ENCODE measurements around the gene RNF133.

RNF133 gene

GRCh38 chr7:122663733-122664132 lies 35.2 kb downstream of the RNF133 start:
- no peak for DNase-seq (ENCODE audit: low spot score)
- no CpG with 5 or more reads among the region's 2 CpGs for WGBS, 2 donors (ENCODE audit: extremely low coverage in 2 of 2, insufficient read length in 2 of 2, insufficient replicate concordance in 1 of 2)
- no peak overlapping the region for H2BK12ac ChIP-seq (ENCODE audit: low read length)
- no peak overlapping the region for H3K18ac ChIP-seq (ENCODE audit: low read length)
- H4K91ac ChIP-seq (ENCODE audit: low read depth, low read length, poor library complexity): no peak overlapping the region
- no peak overlapping the region for H3K27ac ChIP-seq (replicated peaks; ENCODE audit: low read length)
- H3K4me3 ChIP-seq (ENCODE audit: low read length in 2 of 2): no peak overlapping the region
- no peak overlapping the region for H2BK15ac ChIP-seq (ENCODE audit: low read length)
- H2AFZ ChIP-seq (ENCODE audit: low read length): no peak overlapping the region
- no peaks in the 10 kb centered on the region for H3K79me1 ChIP-seq (ENCODE audit: low read depth, low read length)
- H3K23ac ChIP-seq (ENCODE audit: low read depth, low read length, poor library complexity): no peak overlapping the region
- no peak overlapping the region for H3K14ac ChIP-seq (ENCODE audit: low read length)
- H3K9me3 ChIP-seq (replicated peaks in 1 of 2; ENCODE audit: control insufficient read depth in 2 of 2, insufficient read depth in 1 of 2, low read depth in 1 of 2, low read length in 2 of 2): no peaks in the 10 kb centered on the region
- H3K9ac ChIP-seq (ENCODE audit: low read depth, low read length, poor library complexity): no peak overlapping the region
- H4K8ac ChIP-seq (ENCODE audit: low read depth, low read length): no peak overlapping the region
- no peaks in the 10 kb centered on the region for H3K36me3 ChIP-seq (replicated peaks in 1 of 2; ENCODE audit: control insufficient read depth in 2 of 2, insufficient read depth in 2 of 2, low read length in 2 of 2)
- no peak overlapping the region for H3K4ac ChIP-seq (ENCODE audit: low read length)
- H3K4me1 ChIP-seq (ENCODE audit: control insufficient read depth in 2 of 2, insufficient read depth in 1 of 2, low read depth in 1 of 2, low read length in 2 of 2): no peaks in the 10 kb centered on the region
- no peaks in the 10 kb centered on the region for H3K27me3 ChIP-seq (ENCODE audit: control insufficient read depth in 3 of 3, insufficient read depth in 3 of 3, low read depth in 1 of 3, low read length in 3 of 3)
- H2BK5ac ChIP-seq (ENCODE audit: low read length): no peak overlapping the region
- no peak overlapping the region for H3K4me2 ChIP-seq (ENCODE audit: insufficient read depth, low read length, poor library complexity, severe bottlenecking)
- H2BK120ac ChIP-seq (ENCODE audit: low read depth, low read length): no peak overlapping the region
- no peak overlapping the region for H2AK5ac ChIP-seq (ENCODE audit: low read depth, low read length)

GRCh38 chr7:122658856-122659255 lies 40.1 kb downstream of the RNF133 start:
- no peak overlapping the region for H2BK5ac ChIP-seq (ENCODE audit: low read length)
- H2AFZ ChIP-seq (ENCODE audit: low read length): no peak overlapping the region
- no peak overlapping the region for H2BK120ac ChIP-seq (ENCODE audit: low read depth, low read length)
- no peak overlapping the region for H3K9ac ChIP-seq (ENCODE audit: low read depth, low read length, poor library complexity)
- no peak overlapping the region for H3K23ac ChIP-seq (ENCODE audit: low read depth, low read length, poor library complexity)
- H4K8ac ChIP-seq (ENCODE audit: low read depth, low read length): no peak overlapping the region
- no peak for DNase-seq (ENCODE audit: low spot score)
- no CpG with 5 or more reads among the region's 2 CpGs for WGBS, 2 donors (ENCODE audit: extremely low coverage in 2 of 2, insufficient read length in 2 of 2, insufficient replicate concordance in 1 of 2)
- no peak overlapping the region for H3K4me3 ChIP-seq (ENCODE audit: low read length in 2 of 2)
- no peaks in the 10 kb centered on the region for H3K4me1 ChIP-seq (ENCODE audit: control insufficient read depth in 2 of 2, insufficient read depth in 1 of 2, low read depth in 1 of 2, low read length in 2 of 2)
- no peaks in the 10 kb centered on the region for H3K36me3 ChIP-seq (replicated peaks in 1 of 2; ENCODE audit: control insufficient read depth in 2 of 2, insufficient read depth in 2 of 2, low read length in 2 of 2)
- no peak overlapping the region for H2BK12ac ChIP-seq (ENCODE audit: low read length)
- no peak overlapping the region for H3K18ac ChIP-seq (ENCODE audit: low read length)
- no peak overlapping the region for H4K91ac ChIP-seq (ENCODE audit: low read depth, low read length, poor library complexity)
- H3K27me3 ChIP-seq (ENCODE audit: control insufficient read depth in 3 of 3, insufficient read depth in 3 of 3, low read depth in 1 of 3, low read length in 3 of 3): no peaks in the 10 kb centered on the region
- H3K4ac ChIP-seq (ENCODE audit: low read length): no peak overlapping the region
- H3K4me2 ChIP-seq (ENCODE audit: insufficient read depth, low read length, poor library complexity, severe bottlenecking): no peak overlapping the region
- no peak overlapping the region for H3K27ac ChIP-seq (replicated peaks; ENCODE audit: low read length)
- H2AK5ac ChIP-seq (ENCODE audit: low read depth, low read length): no peak overlapping the region
- peaks cover 3% of the 10 kb centered on the region for H3K79me1 ChIP-seq (ENCODE audit: low read depth, low read length)
- H2BK15ac ChIP-seq (ENCODE audit: low read length): no peak overlapping the region
- H3K9me3 ChIP-seq (replicated peaks in 1 of 2; ENCODE audit: control insufficient read depth in 2 of 2, insufficient read depth in 1 of 2, low read depth in 1 of 2, low read length in 2 of 2): no peaks in the 10 kb centered on the region
- H3K14ac ChIP-seq (ENCODE audit: low read length): no peak overlapping the region

GRCh38 chr7:122653685-122654084 lies 45.2 kb downstream of the RNF133 start:
- Histone ChIP-seq H3K4me2 (ENCODE audit: insufficient read depth, low read length, poor library complexity, severe bottlenecking) (no peak overlapping the region), H3K14ac (ENCODE audit: low read length) (no peak overlapping the region), H3K9me3 (replicated peaks in 1 of 2; ENCODE audit: control insufficient read depth in 2 of 2, insufficient read depth in 1 of 2, low read depth in 1 of 2, low read length in 2 of 2) (no peaks in the 10 kb centered on the region), H2BK12ac (ENCODE audit: low read length) (no peak overlapping the region), H3K79me1 (ENCODE audit: low read depth, low read length) (peaks cover 3% of the 10 kb centered on the region), H4K8ac (ENCODE audit: low read depth, low read length) (no peak overlapping the region), H2BK15ac (ENCODE audit: low read length) (no peak overlapping the region), H2AFZ (ENCODE audit: low read length) (no peak overlapping the region), H3K23ac (ENCODE audit: low read depth, low read length, poor library complexity) (no peak overlapping the region), H3K18ac (ENCODE audit: low read length) (no peak overlapping the region), H4K91ac (ENCODE audit: low read depth, low read length, poor library complexity) (no peak overlapping the region), H3K4ac (ENCODE audit: low read length) (no peak overlapping the region), H2BK120ac (ENCODE audit: low read depth, low read length) (no peak overlapping the region), H3K27me3 (ENCODE audit: control insufficient read depth in 3 of 3, insufficient read depth in 3 of 3, low read depth in 1 of 3, low read length in 3 of 3) (no peaks in the 10 kb centered on the region), H2AK5ac (ENCODE audit: low read depth, low read length) (no peak overlapping the region), H3K4me3 (ENCODE audit: low read length in 2 of 2) (no peak overlapping the region), H3K36me3 (replicated peaks in 1 of 2; ENCODE audit: control insufficient read depth in 2 of 2, insufficient read depth in 2 of 2, low read length in 2 of 2) (no peaks in the 10 kb centered on the region), H2BK5ac (ENCODE audit: low read length) (no peak overlapping the region), H3K27ac (replicated peaks; ENCODE audit: low read length) (no peak overlapping the region), H3K9ac (ENCODE audit: low read depth, low read length, poor library complexity) (no peak overlapping the region), H3K4me1 (ENCODE audit: control insufficient read depth in 2 of 2, insufficient read depth in 1 of 2, low read depth in 1 of 2, low read length in 2 of 2) (no peaks in the 10 kb centered on the region)
- no CpG with 5 or more reads among the region's 5 CpGs for WGBS, 2 donors (ENCODE audit: extremely low coverage in 2 of 2, insufficient read length in 2 of 2, insufficient replicate concordance in 1 of 2)
- no peak for DNase-seq (ENCODE audit: low spot score)

GRCh38 chr7:122652876-122653275 lies 46.0 kb downstream of the RNF133 start:
- no peak overlapping the region for H2BK5ac ChIP-seq (ENCODE audit: low read length)
- no peak overlapping the region for H3K4me2 ChIP-seq (ENCODE audit: insufficient read depth, low read length, poor library complexity, severe bottlenecking)
- H3K27ac ChIP-seq (replicated peaks; ENCODE audit: low read length): no peak overlapping the region
- H3K23ac ChIP-seq (ENCODE audit: low read depth, low read length, poor library complexity): no peak overlapping the region
- DNase-seq (ENCODE audit: low spot score): no peak
- no peak overlapping the region for H3K18ac ChIP-seq (ENCODE audit: low read length)
- H2AFZ ChIP-seq (ENCODE audit: low read length): no peak overlapping the region
- no peak overlapping the region for H3K14ac ChIP-seq (ENCODE audit: low read length)
- H3K4ac ChIP-seq (ENCODE audit: low read length): no peak overlapping the region
- H3K9ac ChIP-seq (ENCODE audit: low read depth, low read length, poor library complexity): no peak overlapping the region
- H2BK12ac ChIP-seq (ENCODE audit: low read length): no peak overlapping the region
- H3K9me3 ChIP-seq (replicated peaks in 1 of 2; ENCODE audit: control insufficient read depth in 2 of 2, insufficient read depth in 1 of 2, low read depth in 1 of 2, low read length in 2 of 2): no peaks in the 10 kb centered on the region
- H2BK15ac ChIP-seq (ENCODE audit: low read length): no peak overlapping the region
- no peaks in the 10 kb centered on the region for H3K36me3 ChIP-seq (replicated peaks in 1 of 2; ENCODE audit: control insufficient read depth in 2 of 2, insufficient read depth in 2 of 2, low read length in 2 of 2)
- no CpG with 5 or more reads among the region's 4 CpGs for WGBS, 2 donors (ENCODE audit: extremely low coverage in 2 of 2, insufficient read length in 2 of 2, insufficient replicate concordance in 1 of 2)
- H3K79me1 ChIP-seq (ENCODE audit: low read depth, low read length): no peaks in the 10 kb centered on the region
- H3K27me3 ChIP-seq (ENCODE audit: control insufficient read depth in 3 of 3, insufficient read depth in 3 of 3, low read depth in 1 of 3, low read length in 3 of 3): no peaks in the 10 kb centered on the region
- no peaks in the 10 kb centered on the region for H3K4me1 ChIP-seq (ENCODE audit: control insufficient read depth in 2 of 2, insufficient read depth in 1 of 2, low read depth in 1 of 2, low read length in 2 of 2)
- no peak overlapping the region for H4K91ac ChIP-seq (ENCODE audit: low read depth, low read length, poor library complexity)
- H4K8ac ChIP-seq (ENCODE audit: low read depth, low read length): no peak overlapping the region
- H2AK5ac ChIP-seq (ENCODE audit: low read depth, low read length): no peak overlapping the region
- H2BK120ac ChIP-seq (ENCODE audit: low read depth, low read length): no peak overlapping the region
- no peak overlapping the region for H3K4me3 ChIP-seq (ENCODE audit: low read length in 2 of 2)
